ENCODE results near the gene UBE2I.

DNA sequence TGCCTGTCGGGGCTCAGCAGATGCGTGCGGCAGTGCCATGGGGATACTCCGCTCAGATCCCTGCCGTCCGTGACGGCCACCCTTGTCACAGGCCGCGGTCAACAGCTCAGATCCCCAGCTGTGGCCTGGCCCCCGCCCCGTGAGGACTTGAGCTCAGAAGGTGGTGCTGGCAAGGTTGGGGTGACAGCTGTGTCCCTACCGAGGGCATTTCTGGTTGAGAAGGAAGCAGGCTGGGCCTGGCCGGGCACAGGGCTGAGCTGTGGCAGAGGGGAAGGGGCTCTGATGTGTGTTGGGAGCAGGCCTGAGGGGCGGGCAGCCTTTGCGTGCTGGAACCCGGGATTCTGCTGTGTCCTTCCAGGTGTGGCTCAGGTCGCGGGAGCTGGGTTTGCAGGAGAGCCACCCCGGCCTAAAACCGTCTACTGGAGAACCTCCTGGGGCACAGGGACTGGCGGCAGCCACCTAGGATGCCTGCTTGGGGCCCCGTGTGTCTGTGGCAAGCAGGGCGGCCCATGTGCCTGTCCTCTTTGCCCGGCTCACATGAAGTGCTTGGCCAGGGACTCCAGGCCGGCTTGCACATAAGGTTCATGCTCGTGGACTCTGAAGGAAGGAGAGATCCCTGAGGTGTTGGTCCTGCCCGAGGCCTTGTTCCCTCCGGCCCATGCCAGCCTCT, 5.1 kb downstream of the UBE2I start:
- TF ChIP-seq, protein P1, sequence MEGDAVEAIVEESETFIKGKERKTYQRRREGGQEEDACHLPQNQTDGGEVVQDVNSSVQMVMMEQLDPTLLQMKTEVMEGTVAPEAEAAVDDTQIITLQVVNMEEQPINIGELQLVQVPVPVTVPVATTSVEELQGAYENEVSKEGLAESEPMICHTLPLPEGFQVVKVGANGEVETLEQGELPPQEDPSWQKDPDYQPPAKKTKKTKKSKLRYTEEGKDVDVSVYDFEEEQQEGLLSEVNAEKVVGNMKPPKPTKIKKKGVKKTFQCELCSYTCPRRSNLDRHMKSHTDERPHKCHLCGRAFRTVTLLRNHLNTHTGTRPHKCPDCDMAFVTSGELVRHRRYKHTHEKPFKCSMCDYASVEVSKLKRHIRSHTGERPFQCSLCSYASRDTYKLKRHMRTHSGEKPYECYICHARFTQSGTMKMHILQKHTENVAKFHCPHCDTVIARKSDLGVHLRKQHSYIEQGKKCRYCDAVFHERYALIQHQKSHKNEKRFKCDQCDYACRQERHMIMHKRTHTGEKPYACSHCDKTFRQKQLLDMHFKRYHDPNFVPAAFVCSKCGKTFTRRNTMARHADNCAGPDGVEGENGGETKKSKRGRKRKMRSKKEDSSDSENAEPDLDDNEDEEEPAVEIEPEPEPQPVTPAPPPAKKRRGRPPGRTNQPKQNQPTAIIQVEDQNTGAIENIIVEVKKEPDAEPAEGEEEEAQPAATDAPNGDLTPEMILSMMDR (IDR thresholded peaks at IDR 0.05), result no peak
- TF ChIP-seq, protein P2, sequence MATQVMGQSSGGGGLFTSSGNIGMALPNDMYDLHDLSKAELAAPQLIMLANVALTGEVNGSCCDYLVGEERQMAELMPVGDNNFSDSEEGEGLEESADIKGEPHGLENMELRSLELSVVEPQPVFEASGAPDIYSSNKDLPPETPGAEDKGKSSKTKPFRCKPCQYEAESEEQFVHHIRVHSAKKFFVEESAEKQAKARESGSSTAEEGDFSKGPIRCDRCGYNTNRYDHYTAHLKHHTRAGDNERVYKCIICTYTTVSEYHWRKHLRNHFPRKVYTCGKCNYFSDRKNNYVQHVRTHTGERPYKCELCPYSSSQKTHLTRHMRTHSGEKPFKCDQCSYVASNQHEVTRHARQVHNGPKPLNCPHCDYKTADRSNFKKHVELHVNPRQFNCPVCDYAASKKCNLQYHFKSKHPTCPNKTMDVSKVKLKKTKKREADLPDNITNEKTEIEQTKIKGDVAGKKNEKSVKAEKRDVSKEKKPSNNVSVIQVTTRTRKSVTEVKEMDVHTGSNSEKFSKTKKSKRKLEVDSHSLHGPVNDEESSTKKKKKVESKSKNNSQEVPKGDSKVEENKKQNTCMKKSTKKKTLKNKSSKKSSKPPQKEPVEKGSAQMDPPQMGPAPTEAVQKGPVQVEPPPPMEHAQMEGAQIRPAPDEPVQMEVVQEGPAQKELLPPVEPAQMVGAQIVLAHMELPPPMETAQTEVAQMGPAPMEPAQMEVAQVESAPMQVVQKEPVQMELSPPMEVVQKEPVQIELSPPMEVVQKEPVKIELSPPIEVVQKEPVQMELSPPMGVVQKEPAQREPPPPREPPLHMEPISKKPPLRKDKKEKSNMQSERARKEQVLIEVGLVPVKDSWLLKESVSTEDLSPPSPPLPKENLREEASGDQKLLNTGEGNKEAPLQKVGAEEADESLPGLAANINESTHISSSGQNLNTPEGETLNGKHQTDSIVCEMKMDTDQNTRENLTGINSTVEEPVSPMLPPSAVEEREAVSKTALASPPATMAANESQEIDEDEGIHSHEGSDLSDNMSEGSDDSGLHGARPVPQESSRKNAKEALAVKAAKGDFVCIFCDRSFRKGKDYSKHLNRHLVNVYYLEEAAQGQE (IDR thresholded peaks at IDR 0.05; ENCODE audit: insufficient read depth in 1 of 2, low read depth in 2 of 2, low read length in 1 of 2), result no peak
- TF ChIP-seq POLR2AphosphoS5 (IDR thresholded peaks at IDR 0.05; ENCODE audit: low read depth, low read length) (no peak), SIN3A (IDR thresholded peaks at IDR 0.05; ENCODE audit: borderline replicate concordance, insufficient read depth, low read depth, low read length) (no peak)
